RCC 7860 (cell line): ENCODE measurements around the gene RIMOC1.
A peak's percentile ranks its signal among the peaks of the same experiment; 100 is the strongest.

Experiments used
- DNase-seq: peaks from one replicate; pipeline ENCODE4 v3.0.0-alpha.2; 2015; ENCODE audit warnings: low spot score
- FAIRE-seq: peaks from 2 replicates; lab custom pipeline; 2012; peaks lifted over from hg19 to GRCh38; lab: Jason Lieb, UNC

The RIMOC1 gene, protein sequence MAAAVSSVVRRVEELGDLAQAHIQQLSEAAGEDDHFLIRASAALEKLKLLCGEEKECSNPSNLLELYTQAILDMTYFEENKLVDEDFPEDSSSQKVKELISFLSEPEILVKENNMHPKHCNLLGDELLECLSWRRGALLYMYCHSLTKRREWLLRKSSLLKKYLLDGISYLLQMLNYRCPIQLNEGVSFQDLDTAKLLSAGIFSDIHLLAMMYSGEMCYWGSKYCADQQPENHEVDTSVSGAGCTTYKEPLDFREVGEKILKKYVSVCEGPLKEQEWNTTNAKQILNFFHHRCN

DNA sequence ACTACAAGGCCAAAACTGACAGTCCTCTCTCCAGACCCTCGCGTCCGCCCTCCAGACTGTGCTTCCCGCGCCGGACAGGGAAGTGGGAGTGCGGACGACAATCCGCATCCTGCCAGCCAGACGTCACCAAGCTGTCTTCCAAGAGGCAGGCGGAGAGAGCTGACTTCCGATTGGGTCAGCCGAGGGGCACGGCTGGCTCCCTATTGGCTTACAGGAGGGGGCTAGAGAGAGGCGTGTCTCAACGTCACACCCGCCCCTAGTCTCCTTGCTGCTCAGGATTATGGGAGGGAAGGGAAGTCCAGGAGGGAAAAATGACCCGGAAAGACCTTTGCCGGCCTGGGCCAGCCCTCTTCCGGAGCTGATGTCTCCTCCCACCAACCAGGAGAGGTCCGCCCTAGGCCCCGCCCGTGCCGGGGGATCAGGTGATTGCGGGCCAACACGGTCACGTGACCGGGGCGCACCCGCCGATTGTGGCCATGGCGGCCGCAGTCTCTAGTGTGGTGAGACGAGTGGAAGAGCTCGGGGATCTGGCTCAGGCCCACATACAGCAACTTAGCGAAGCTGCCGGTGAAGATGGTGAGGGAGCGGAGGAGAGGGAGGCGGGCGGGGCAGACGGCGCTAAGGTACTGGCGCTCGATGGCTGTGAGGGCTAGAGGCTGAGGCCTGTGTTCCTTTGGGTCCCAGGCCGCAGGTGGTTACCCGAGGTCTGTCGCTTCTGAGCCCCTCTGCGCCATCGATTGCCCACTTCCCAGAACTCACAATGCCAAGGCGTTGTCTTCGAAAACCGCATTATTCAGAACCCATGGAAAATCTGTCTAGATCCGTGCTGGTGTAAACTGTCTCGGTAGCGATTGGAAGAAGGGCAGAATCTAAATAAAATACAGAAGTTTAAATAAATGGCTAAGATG, at the start of gene RIMOC1:
Gene RIMOC1 (plus strand): TSS at position 453 of the 908 bp plus-strand sequence. CDS start 24 bp downstream, at position 477.
- peak; percentile 98 for FAIRE-seq
- peak; percentile 100 for DNase-seq

GRCh38 chr5:41856644-41857491, 47.3 kb upstream of the RIMOC1 start:
- peak; percentile 45 for DNase-seq
- FAIRE-seq = peak; percentile 75

DNA sequence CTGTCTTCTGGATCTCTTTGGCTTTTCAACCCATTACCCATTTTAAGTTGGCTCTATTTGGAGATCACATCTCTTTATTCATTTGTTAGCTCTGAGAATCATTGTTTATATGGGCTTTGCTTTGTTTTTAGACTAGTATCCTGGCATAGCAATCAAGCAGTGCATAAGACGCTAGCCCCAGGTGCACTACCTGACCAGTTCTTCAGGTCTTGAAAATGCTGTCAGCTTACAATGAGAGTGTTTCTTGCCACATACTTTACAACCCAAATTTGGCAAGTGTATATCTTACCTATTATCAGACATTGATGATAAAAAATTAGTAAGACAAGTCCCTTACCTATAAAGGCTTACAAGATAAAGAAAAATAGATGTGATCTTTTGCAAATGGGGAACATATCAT, 46.2 kb upstream of the RIMOC1 start:
- FAIRE-seq = no peak
- no peak for DNase-seq

- DNase-seq (no peak), FAIRE-seq (no peak)
These were observed 45.3 kb upstream of the RIMOC1 start for GRCh38 chr5:41858890-41859289.

DNA sequence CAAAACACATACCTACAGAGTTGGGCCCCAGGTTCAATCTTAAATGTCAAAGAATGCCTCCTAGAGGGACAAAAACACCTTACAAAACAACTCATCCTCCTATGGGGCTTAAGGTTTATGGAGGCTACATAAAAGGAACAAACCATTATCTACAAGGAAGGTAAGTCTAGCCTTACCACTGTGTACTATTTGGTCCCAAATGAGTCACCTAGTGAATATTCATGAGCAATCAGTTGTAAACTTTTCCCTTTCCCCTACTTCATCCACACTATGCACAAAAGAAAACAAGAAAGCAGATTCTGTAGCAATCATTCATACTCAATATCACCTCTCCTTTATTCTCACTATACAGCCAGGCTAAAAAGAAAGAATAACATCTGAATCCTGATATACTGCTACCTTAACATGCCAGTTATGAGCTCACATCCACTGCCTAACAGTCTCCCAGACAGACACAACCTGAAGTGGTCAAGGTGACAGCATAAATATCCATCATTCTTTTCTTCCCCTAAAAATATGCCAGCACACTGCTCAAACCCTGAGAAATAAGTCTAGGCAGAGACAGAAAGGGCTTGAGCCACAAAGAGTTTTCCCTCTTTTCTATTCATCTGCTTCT, 40.2 kb upstream of the RIMOC1 start:
- DNase-seq = no peak
- FAIRE-seq = no peak

DNA sequence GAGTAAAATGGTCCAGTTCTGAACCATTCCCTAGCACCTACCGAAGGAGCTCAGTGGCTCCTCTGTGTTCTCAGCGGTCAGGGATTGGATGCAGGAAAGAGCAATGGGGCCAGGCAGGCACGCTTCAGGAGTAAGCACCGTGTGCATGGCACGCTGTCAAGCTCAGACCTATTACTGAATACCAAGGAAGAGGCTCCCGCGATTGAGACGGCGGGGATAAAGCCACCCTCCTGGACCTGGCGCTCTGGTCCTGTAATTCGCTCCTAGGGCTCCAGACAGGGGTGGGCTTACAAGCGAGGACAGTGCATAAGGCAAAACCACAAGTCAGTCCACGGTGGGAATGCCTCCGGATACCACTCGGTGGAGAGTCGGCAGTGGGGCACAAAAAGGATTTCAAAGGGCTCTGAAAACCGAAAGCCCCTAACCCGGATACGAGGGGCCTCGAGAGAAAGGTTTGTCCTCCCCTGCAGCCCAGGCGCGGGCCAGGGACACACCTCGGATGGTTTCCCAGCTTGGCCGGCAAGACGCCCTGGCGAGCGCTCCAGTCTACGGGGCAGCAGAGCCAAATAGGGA, 34.9 kb upstream of the RIMOC1 start:
- peak; percentile 14 for DNase-seq
- no peak for FAIRE-seq

- peak; percentile 73 for DNase-seq
- FAIRE-seq = no peak
These were observed 34.2 kb upstream of the RIMOC1 start, which contains the start of gene OXCT1 for GRCh38 chr5:41869724-41870626. OXCT1 (minus strand) TSS chr5:41870425; CDS start chr5:41870358, 67 bp downstream.

DNA sequence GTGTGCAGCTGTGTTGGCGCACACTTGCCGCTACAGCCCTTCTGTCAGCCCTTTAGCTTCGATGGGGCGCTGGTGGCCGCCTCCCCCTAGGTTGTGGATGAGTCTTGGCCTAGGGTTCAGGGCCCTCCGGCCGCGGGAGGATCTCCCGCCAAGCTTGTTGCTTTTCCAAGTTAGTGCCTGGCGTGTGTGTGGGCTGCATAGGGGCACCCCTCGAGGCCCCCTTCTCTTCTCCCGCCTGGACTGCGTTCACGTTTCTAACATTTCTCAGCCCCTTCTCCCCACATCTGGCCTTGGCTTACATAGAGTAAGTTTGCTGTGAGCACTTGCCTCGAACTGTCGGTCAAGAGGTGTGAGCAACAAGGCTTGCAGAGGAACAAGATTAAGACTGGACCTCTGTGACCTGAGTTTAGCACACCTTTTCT, 33.5 kb upstream of the RIMOC1 start:
- no peak for DNase-seq
- no peak for FAIRE-seq

- no peak for DNase-seq
- no peak for FAIRE-seq
These were observed 32.3 kb upstream of the RIMOC1 start for GRCh38 chr5:41871852-41872251.

DNA sequence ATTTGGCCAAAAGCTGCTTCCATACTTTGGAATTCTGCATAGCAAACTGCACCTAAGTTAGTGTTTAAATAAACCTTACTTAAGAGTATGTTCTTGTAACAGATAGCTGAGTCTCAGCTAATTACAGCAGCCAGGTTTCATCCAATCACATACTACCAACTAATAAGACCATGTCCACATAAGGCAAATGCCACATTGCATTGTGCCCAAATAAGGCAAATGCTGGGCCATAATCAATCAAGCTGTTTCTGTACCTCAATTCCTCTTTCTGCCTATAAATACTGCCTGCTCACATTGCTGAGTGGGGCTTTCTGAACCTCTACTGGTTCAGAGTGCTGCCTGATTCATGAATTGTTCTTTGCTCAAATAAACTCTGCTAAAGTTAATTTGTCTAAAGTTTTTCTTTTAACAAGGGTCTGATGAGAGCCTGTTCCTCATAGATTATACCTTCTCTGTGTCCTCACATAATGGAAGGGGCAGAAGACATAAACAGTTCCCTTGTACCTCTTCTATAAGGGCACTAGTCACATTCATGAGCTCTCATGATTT, 29.6 kb upstream of the RIMOC1 start:
- no peak for FAIRE-seq
- DNase-seq = no peak

- no peak for DNase-seq
- no peak for FAIRE-seq
These were observed 29.0 kb upstream of the RIMOC1 start for GRCh38 chr5:41875121-41875520.

GRCh38 chr5:41876678-41877077, 27.5 kb upstream of the RIMOC1 start:
- FAIRE-seq (no peak), DNase-seq (no peak)

GRCh38 chr5:41877408-41877807, 26.7 kb upstream of the RIMOC1 start:
- FAIRE-seq (peak; percentile 53), DNase-seq (no peak)

GRCh38 chr5:41878173-41878572, 26.0 kb upstream of the RIMOC1 start:
- DNase-seq (no peak), FAIRE-seq (no peak)

DNA sequence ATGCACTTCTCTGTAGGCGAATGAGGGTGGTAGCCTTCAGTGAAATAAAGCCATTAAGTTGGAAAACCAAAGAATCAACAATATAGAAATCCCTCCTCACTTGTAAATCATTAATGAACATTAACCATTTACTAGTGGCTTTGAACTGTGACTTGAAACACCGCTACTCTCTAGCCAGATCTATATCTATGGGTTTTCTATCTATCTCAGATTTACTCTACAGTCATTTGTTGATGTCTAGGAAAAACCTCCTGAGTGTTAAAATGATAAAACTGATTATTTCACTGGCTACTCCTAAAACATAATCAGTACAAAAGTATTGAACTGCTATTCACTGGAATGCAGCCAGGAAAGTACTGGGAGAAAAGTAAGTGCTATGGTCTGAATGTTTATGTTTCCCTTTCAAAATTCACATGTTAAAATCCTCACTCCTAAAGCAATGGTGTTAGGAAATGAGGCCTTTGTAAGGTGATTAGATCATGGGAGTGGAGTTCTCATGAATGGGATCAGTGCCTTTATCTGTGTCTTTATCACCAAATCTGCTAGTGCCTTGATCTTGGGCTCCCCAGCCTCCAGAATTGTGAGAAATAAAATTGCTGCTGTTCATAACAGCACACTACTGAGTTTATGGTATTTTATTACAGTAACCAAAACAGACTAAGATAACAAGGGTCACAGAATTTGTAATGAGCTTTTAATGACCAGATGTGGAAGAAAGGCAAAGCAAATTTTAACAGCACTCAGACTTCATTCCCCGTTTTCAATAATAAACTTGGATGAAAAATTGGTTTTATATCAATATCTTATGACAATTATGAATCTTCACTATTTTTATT, 25.3 kb upstream of the RIMOC1 start:
- DNase-seq (peak; percentile 17), FAIRE-seq (peak; percentile 50)

DNA sequence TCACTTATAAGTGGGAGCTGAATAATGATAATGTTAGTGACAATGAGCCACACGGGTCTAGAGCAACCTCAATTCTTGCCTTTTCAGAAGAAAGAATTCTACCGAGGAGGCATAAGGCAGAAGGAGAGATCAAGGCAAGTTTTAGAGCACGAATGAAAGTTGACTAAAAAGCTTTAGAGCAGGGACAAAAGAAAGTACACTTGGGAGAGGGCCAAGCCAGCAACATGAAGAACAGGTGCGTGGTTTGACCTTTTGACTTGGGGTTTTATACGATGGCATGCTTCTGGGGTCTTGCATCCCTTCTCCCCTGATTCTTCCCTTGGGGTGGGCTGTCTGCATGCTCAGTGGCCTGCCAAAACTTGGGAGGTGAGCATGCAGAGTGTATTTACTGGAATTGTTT, 21.4 kb upstream of the RIMOC1 start:
- DNase-seq (no peak), FAIRE-seq (no peak)

GRCh38 chr5:41883243-41883642, 20.9 kb upstream of the RIMOC1 start:
- no peak for FAIRE-seq
- DNase-seq = no peak

DNA sequence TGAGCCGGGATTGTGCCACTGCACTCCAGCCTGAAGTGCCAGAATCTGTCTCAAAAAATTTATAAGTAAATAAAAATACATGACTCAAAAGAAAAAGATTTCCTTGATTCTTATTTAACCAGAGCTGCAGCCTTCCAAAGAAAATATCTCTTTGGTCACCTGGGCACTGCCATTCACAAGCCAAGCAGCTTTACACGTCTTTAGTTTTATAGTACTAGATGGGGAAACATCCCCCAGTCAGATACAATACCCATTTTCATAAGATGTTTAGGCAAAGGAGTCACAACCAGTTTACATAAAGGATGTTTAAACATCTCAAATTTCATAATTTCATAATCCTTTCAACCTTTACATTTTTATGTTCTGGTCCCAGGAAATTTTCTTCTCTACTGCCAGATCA, 20.2 kb upstream of the RIMOC1 start:
- no peak for DNase-seq

More for the DNA sequence above, 20.2 kb upstream of the RIMOC1 start:
- FAIRE-seq = no peak
